H1 (cell line): ENCODE data around the gene SLC43A2. TPM values are rescaled to one million over a fixed set of nuclear protein-coding genes. Genes with fewer than 3 reads are reported as not detected.
A peak's percentile ranks its signal among the peaks of the same experiment; 100 is the strongest.
"Not testable (repeated sequence)": the region's sequence is repeated elsewhere in the genome, so short reads cannot be mapped to it uniquely, and the experiment has no call there.

Source experiments
- CTCF ChIA-PET: fragments of 300-600 bp; sonication (Branson Sonifier 250); formaldehyde crosslinking; loops from one replicate; lab custom pipeline; 2021; ENCODE audit not compliant: partially characterized antibody; lab: Charles Lee
- POLR2A ChIA-PET: fragments of 300-600 bp; sonication (Branson Sonifier 250); formaldehyde crosslinking; loops from one replicate; lab custom pipeline; 2021; ENCODE audit warnings: inconsistent platforms; ENCODE audit not compliant: partially characterized antibody; lab: Charles Lee
- DNase-seq, 2 experiments: peaks; one replicate each; pipeline versions ENCODE4 v3.0.0 to v3.0.0-alpha.2; 2010 to 2022; ENCODE audit warnings: low spot score in 2 of 2, low read depth in 1 of 2, mixed read lengths in 1 of 2
- FAIRE-seq: peaks from 2 replicates; lab custom pipeline; 2011; peaks lifted over from hg19 to GRCh38; lab: Jason Lieb, UNC
- H2AFZ ChIP-seq: 2 replicates; pipeline ENCODE4 v1.8.1; 2012; ENCODE audit warnings: low read length, inconsistent platforms
- H2AK5ac ChIP-seq: 2 replicates; pipeline ENCODE4 v1.6.1; 2013; ENCODE audit warnings: low read depth, low read length
- H2BK120ac ChIP-seq: replicated peaks from 2 replicates; pipeline ENCODE3; 2013; ENCODE audit warnings: low read depth, low read length, inconsistent platforms
- H2BK12ac ChIP-seq: 2 replicates; pipeline ENCODE4 v1.6.1; 2013; ENCODE audit warnings: low read depth, low read length
- H2BK15ac ChIP-seq: 2 replicates; pipeline ENCODE4 v1.6.1; 2013; ENCODE audit warnings: low read length
- H2BK20ac ChIP-seq: 2 replicates; pipeline ENCODE4 v1.6.1; 2013; ENCODE audit warnings: low read length
- H2BK5ac ChIP-seq: 2 replicates; pipeline ENCODE4 v1.6.1; 2013; ENCODE audit warnings: low read depth, low read length
- H3K14ac ChIP-seq: 2 replicates; pipeline ENCODE4 v1.6.1; 2013; ENCODE audit warnings: inconsistent platforms; ENCODE audit not compliant: insufficient read length
- H3K18ac ChIP-seq: 2 replicates; pipeline ENCODE4 v1.6.1; 2013; ENCODE audit warnings: low read length; ENCODE audit errors: extremely low read depth
- H3K23ac ChIP-seq: 2 replicates; pipeline ENCODE4 v1.6.1; 2013; ENCODE audit warnings: inconsistent platforms; ENCODE audit not compliant: insufficient read length
- H3K23me2 ChIP-seq: 2 replicates; pipeline ENCODE4 v1.6.1; 2013; ENCODE audit warnings: low read depth, low read length
- H3K27ac ChIP-seq: 2 replicates; pipeline ENCODE4 v1.6.1; 2011; ENCODE audit warnings: low read depth, low read length, inconsistent platforms
- H3K27me3 ChIP-seq, 4 experiments: replicated peaks in 1 of 4; 1 replicate in 1 of 4; 2 replicates in 3 of 4; pipeline versions ENCODE4 v1.6.1 to v1.8.1; 2011 to 2013; ENCODE audit warnings: low read length in 3 of 4, mild to moderate bottlenecking in 3 of 4, inconsistent platforms in 2 of 4, mixed read lengths in 2 of 4, moderate library complexity in 1 of 4; ENCODE audit not compliant: control insufficient read depth in 3 of 4, insufficient read depth in 3 of 4; ENCODE audit errors: extremely low read depth in 1 of 4
- H3K36me3 ChIP-seq, 4 experiments: 2 replicates each; pipeline versions ENCODE4 v1.6.1 to v1.8.1; 2011 to 2013; ENCODE audit warnings: mild to moderate bottlenecking in 4 of 4, low read length in 3 of 4, moderate library complexity in 2 of 4, control low read depth in 1 of 4, inconsistent platforms in 1 of 4; ENCODE audit not compliant: insufficient read depth in 4 of 4, control insufficient read depth in 2 of 4
- H3K4ac ChIP-seq: replicated peaks from 2 replicates; pipeline ENCODE3; 2013; ENCODE audit warnings: low read length, low read depth, mixed read lengths, inconsistent platforms; ENCODE audit not compliant: insufficient read length
- H3K4me1 ChIP-seq, 4 experiments: replicated peaks in 1 of 4; 1 replicate in 1 of 4; 2 replicates in 3 of 4; pipeline versions ENCODE4 v1.6.1 to v1.8.1; 2011 to 2013; ENCODE audit warnings: low read length in 3 of 4, inconsistent platforms in 2 of 4, mixed read lengths in 1 of 4; ENCODE audit not compliant: insufficient read depth in 4 of 4, control insufficient read depth in 3 of 4
- H3K4me2 ChIP-seq, 2 experiments: 2 replicates each; pipeline versions ENCODE4 v1.6.1 to v1.8.1; 2011 to 2013; ENCODE audit warnings: low read depth in 2 of 2, low read length in 2 of 2, control low read depth in 1 of 2, inconsistent platforms in 1 of 2, mild to moderate bottlenecking in 1 of 2; ENCODE audit not compliant: insufficient read depth in 1 of 2
- H3K4me3 ChIP-seq, 4 experiments: fragments of 200-600, 300-600 bp in 1 of 4; sonication (generic), shearing (Covaris generic), sonication (Bioruptor Twin) in 1 of 4; 2 replicates each; pipeline versions ENCODE4 v1.5.1 to v1.8.1; 2011 to 2016; ENCODE audit warnings: low read length in 4 of 4, low read depth in 3 of 4, control low read depth in 2 of 4, inconsistent platforms in 2 of 4, mild to moderate bottlenecking in 2 of 4, mixed read lengths in 1 of 4, moderate library complexity in 1 of 4; ENCODE audit not compliant: insufficient read depth in 2 of 4; ENCODE audit errors: extremely low read depth in 1 of 4
- H3K56ac ChIP-seq: replicated peaks from 2 replicates; pipeline ENCODE3; 2013; ENCODE audit warnings: low read depth, mild to moderate bottlenecking, mixed read lengths, low read length, inconsistent platforms; ENCODE audit not compliant: insufficient read length
- H3K79me1 ChIP-seq: 2 replicates; pipeline ENCODE4 v1.6.1; 2013; ENCODE audit warnings: low read depth, low read length, control low read depth
- H3K79me2 ChIP-seq, 2 experiments: 2 replicates each; pipeline versions ENCODE4 v1.6.1 to v1.8.1; 2012 to 2013; ENCODE audit warnings: low read length in 2 of 2, mild to moderate bottlenecking in 2 of 2, inconsistent platforms in 1 of 2; ENCODE audit not compliant: insufficient read depth in 2 of 2, control insufficient read depth in 1 of 2
- H3K9ac ChIP-seq, 4 experiments: replicated peaks in 1 of 4; 1 replicate in 1 of 4; 2 replicates in 3 of 4; pipeline versions ENCODE4 v1.6.1 to v1.8.1; 2011 to 2013; ENCODE audit warnings: low read depth in 3 of 4, low read length in 3 of 4, control low read depth in 2 of 4, mild to moderate bottlenecking in 2 of 4, moderate library complexity in 2 of 4, inconsistent platforms in 1 of 4; ENCODE audit errors: extremely low read depth in 1 of 4
- H3K9me3 ChIP-seq, 2 experiments: 2 replicates each; pipeline versions ENCODE4 v1.6.1 to v1.8.1; 2012 to 2013; ENCODE audit warnings: mild to moderate bottlenecking in 2 of 2, moderate library complexity in 2 of 2, control low read depth in 1 of 2, inconsistent platforms in 1 of 2, low read depth in 1 of 2, low read length in 1 of 2, mixed read lengths in 1 of 2; ENCODE audit not compliant: insufficient read depth in 2 of 2
- H4K20me1 ChIP-seq, 2 experiments: replicated peaks in 1 of 2; 2 replicates each; pipeline versions ENCODE3 to v1.8.1; 2011 to 2013; ENCODE audit warnings: inconsistent platforms in 2 of 2, low read length in 2 of 2, mild to moderate bottlenecking in 1 of 2; ENCODE audit not compliant: insufficient read depth in 2 of 2, control insufficient read depth in 1 of 2
- H4K5ac ChIP-seq: 2 replicates; pipeline ENCODE4 v1.6.1; 2013; ENCODE audit warnings: low read length, low read depth, mixed read lengths, inconsistent platforms; ENCODE audit not compliant: insufficient read length
- H4K8ac ChIP-seq: 2 replicates; pipeline ENCODE4 v1.8.0; 2013; ENCODE audit warnings: mild to moderate bottlenecking, moderate library complexity, low read length, inconsistent platforms; ENCODE audit not compliant: insufficient read depth; ENCODE audit errors: extremely low read depth
- H4K91ac ChIP-seq: replicated peaks from 2 replicates; pipeline ENCODE3; 2013; ENCODE audit warnings: low read length, mixed read lengths, inconsistent platforms; ENCODE audit not compliant: insufficient read length
- WGBS, 2 experiments: shearing (Covaris generic) in 1 of 2; methylation state at CpG; one replicate each; pipeline versions ENCODE4 v1.1.6 to v1.1.7; 2013 to 2015; ENCODE audit warnings: low lambda C conversion rate in 2 of 2, mixed read lengths in 2 of 2, inconsistent platforms in 1 of 2, low coverage in 1 of 2, missing lambda C conversion rate in 1 of 2; ENCODE audit not compliant: insufficient replicate concordance in 2 of 2, insufficient coverage in 1 of 2, insufficient read length in 1 of 2; ENCODE audit errors: extremely low coverage in 1 of 2, missing lambda C conversion rate in 1 of 2; 5-methylcytosine and 5-hydroxymethylcytosine counted together
- polyA plus RNA-seq, 7 experiments: library from polyadenylated mRNA; depleted of rRNA in 3 of 7; stranded (reverse) in 5 of 7; unstranded in 2 of 7; fragments of >200 nt in 5 of 7; fragments of 200-250 nt in 2 of 7; gene quantifications; 1 replicate in 5 of 7; 2 replicates in 1 of 7; 4 replicates in 1 of 7; pipeline versions ENCODE4 v1.2.1 to v1.2.3, GENCODE V29; 2011 to 2013; ENCODE audit warnings: missing spikeins in 2 of 7, mixed read lengths in 2 of 7
- total RNA-seq: library from RNA; stranded (reverse); fragmentation: NEBNext Ultra II Directional; extraction: Animal tissue kit (Norgen Biotek cat#: 25700); gene quantifications from 2 replicates; pipeline ENCODE4 v1.2.1, GENCODE V29; 2021

The SLC43A2 gene
- total and polyA plus RNA-seq, 2 of the 8 experiments (the other 6 are each of a cell fraction or from before 2014, with no cell fraction given): 6.6 to 10.5 TPM

GRCh38 chr17:1563471-1563785, 65.2 kb downstream of the SLC43A2 start:
- H4K20me1 ChIP-seq: peaks cover 18 to 24% of the 10 kb centered on the region in 2 experiments
- 0 out of 2 replicates have a peak overlapping the region, but pooled peaks have one; percentile 66 for H2BK15ac ChIP-seq
- H3K56ac ChIP-seq, H3K27ac ChIP-seq, H4K91ac ChIP-seq, H3K36me3 ChIP-seq, H4K8ac ChIP-seq, H3K4me2 ChIP-seq, H3K9me3 ChIP-seq, H2BK20ac ChIP-seq, H3K4me1 ChIP-seq, H3K14ac ChIP-seq, H3K4ac ChIP-seq, H3K27me3 ChIP-seq, CTCF ChIA-PET, H2BK5ac ChIP-seq, H2AK5ac ChIP-seq, H3K23ac ChIP-seq, DNase-seq, H3K23me2 ChIP-seq, H3K18ac ChIP-seq, H2BK120ac ChIP-seq, H2AFZ ChIP-seq, H4K5ac ChIP-seq, H3K4me3 ChIP-seq, FAIRE-seq, H2BK12ac ChIP-seq, H3K9ac ChIP-seq: not testable (repeated sequence)
- H3K79me2 ChIP-seq: peaks cover 7 to 34% of the 10 kb centered on the region in 2 experiments; a peak in 3 of 4 replicates
- peaks cover 14% of the 10 kb centered on the region for H3K79me1 ChIP-seq
- 88% methylated on average over 11 of the region's 15 CpGs; no CpG with 5 or more reads in 1 of the 2 experiments for WGBS, 2 experiments
- POLR2A ChIA-PET: interaction anchor here (3.3 kb wide), 1 partner anchor 47 kb away, joined by 14 read pairs; the partner anchor contains the start of gene INPP5K
